SJCRH30 (cell line): ENCODE results near the gene COX19. TPM values are rescaled to one million over a fixed set of nuclear protein-coding genes. Genes with fewer than 3 reads are reported as not detected.
"Not testable (repeated sequence)": the region's sequence is repeated elsewhere in the genome, so short reads cannot be mapped to it uniquely, and the experiment has no call there.

Experiments
- DNase-seq, 2 experiments: peaks; one replicate each; pipeline ENCODE4 v3.0.0-alpha.2; 2015 to 2020
- H3K27ac ChIP-seq: fragments of 250-450 bp; sonication (Bioruptor Pico); 2 replicates; pipeline ENCODE4 v1.5.1; 2020; ENCODE audit warnings: mild to moderate bottlenecking, moderate library complexity
- H3K27me3 ChIP-seq: fragments of 250-450 bp; sonication (Bioruptor Pico); 2 replicates; pipeline ENCODE4 v1.5.1; 2020; ENCODE audit warnings: mild to moderate bottlenecking, moderate library complexity
- H3K36me3 ChIP-seq: fragments of 250-450 bp; sonication (Bioruptor Pico); 2 replicates; pipeline ENCODE4 v1.5.1; 2020; ENCODE audit warnings: mild to moderate bottlenecking, moderate library complexity
- H3K4me1 ChIP-seq: fragments of 250-450 bp; sonication (Bioruptor Pico); 2 replicates; pipeline ENCODE4 v1.5.1; 2020; ENCODE audit warnings: mild to moderate bottlenecking, moderate library complexity
- H3K4me3 ChIP-seq: fragments of 250-450 bp; sonication (Bioruptor Pico); 2 replicates; pipeline ENCODE4 v1.5.1; 2020; ENCODE audit warnings: mild to moderate bottlenecking, moderate library complexity
- H3K9me3 ChIP-seq: fragments of 250-450 bp; sonication (Bioruptor Pico); replicated peaks from 2 replicates; pipeline ENCODE4 v1.5.1; 2020; ENCODE audit warnings: mild to moderate bottlenecking, moderate library complexity
- total RNA-seq: library from RNA; depleted of rRNA; stranded (reverse); fragments of >200 nt; shearing (Covaris generic); gene quantifications from 2 replicates; pipeline ENCODE4 v1.2.3, GENCODE V29; 2014

COX19 gene
- total RNA-seq, 1 experiment from 2014 or later = 8.6 TPM

GRCh38 chr7:1015196-1016121 is 40.1 kb upstream of the COX19 start:
- Histone ChIP-seq H3K36me3 (no peaks in the 10 kb centered on the region), H3K4me3 (no peak overlapping the region), H3K27ac (no peak overlapping the region), H3K4me1 (no peaks in the 10 kb centered on the region), H3K9me3 (no peaks in the 10 kb centered on the region), H3K27me3 (no peaks in the 10 kb centered on the region)
- DNase-seq = no peak

GRCh38 chr7:1014681-1015080 is 39.3 kb upstream of the COX19 start:
- H3K27me3 ChIP-seq = no peaks in the 10 kb centered on the region
- H3K9me3 ChIP-seq = no peaks in the 10 kb centered on the region
- no peaks in the 10 kb centered on the region for H3K36me3 ChIP-seq
- H3K27ac ChIP-seq = no peak overlapping the region
- no peaks in the 10 kb centered on the region for H3K4me1 ChIP-seq
- no peak overlapping the region for H3K4me3 ChIP-seq
- DNase-seq = no peak

- no peak for DNase-seq
- Histone ChIP-seq H3K9me3 (no peaks in the 10 kb centered on the region), H3K4me1 (no peaks in the 10 kb centered on the region), H3K27ac (no peak overlapping the region), H3K27me3 (no peaks in the 10 kb centered on the region), H3K36me3 (no peaks in the 10 kb centered on the region), H3K4me3 (no peak overlapping the region)
Measured at GRCh38 chr7:1013581-1013980, 38.2 kb upstream of the COX19 start.

- Histone ChIP-seq H3K27me3 (no peaks in the 10 kb centered on the region), H3K4me1 (no peaks in the 10 kb centered on the region), H3K36me3 (no peaks in the 10 kb centered on the region), H3K27ac (no peak overlapping the region), H3K9me3 (no peaks in the 10 kb centered on the region), H3K4me3 (no peak overlapping the region)
- DNase-seq = no peak
Measured at GRCh38 chr7:1012716-1013095, 37.4 kb upstream of the COX19 start.

GRCh38 chr7:1012004-1012715 is 36.8 kb upstream of the COX19 start:
- Histone ChIP-seq H3K36me3 (no peaks in the 10 kb centered on the region), H3K27ac (no peak overlapping the region), H3K27me3 (no peaks in the 10 kb centered on the region), H3K4me3 (no peak overlapping the region), H3K4me1 (no peaks in the 10 kb centered on the region), H3K9me3 (no peaks in the 10 kb centered on the region)
- no peak for DNase-seq

- no peaks in the 10 kb centered on the region for H3K9me3 ChIP-seq
- H3K27ac ChIP-seq = no peak overlapping the region
- no peak overlapping the region for H3K4me3 ChIP-seq
- H3K4me1 ChIP-seq = no peaks in the 10 kb centered on the region
- no peaks in the 10 kb centered on the region for H3K36me3 ChIP-seq
- no peak for DNase-seq
- H3K27me3 ChIP-seq = no peaks in the 10 kb centered on the region
Measured at GRCh38 chr7:1011297-1012003, 36.1 kb upstream of the COX19 start.

GRCh38 chr7:1010226-1010625 is 34.9 kb upstream of the COX19 start:
- no peak for DNase-seq
- no peaks in the 10 kb centered on the region for H3K36me3 ChIP-seq
- H3K9me3 ChIP-seq = no peaks in the 10 kb centered on the region
- H3K4me1 ChIP-seq = no peaks in the 10 kb centered on the region
- no peak overlapping the region for H3K27ac ChIP-seq
- H3K27me3 ChIP-seq = no peaks in the 10 kb centered on the region
- H3K4me3 ChIP-seq = no peak overlapping the region

GRCh38 chr7:1009747-1010146 is 34.4 kb upstream of the COX19 start:
- Histone ChIP-seq H3K27ac (no peak overlapping the region), H3K9me3 (no peaks in the 10 kb centered on the region), H3K27me3 (no peaks in the 10 kb centered on the region), H3K4me3 (no peak overlapping the region), H3K36me3 (no peaks in the 10 kb centered on the region), H3K4me1 (no peaks in the 10 kb centered on the region)
- DNase-seq = no peak

- no peaks in the 10 kb centered on the region for H3K9me3 ChIP-seq
- no peaks in the 10 kb centered on the region for H3K4me1 ChIP-seq
- H3K27ac ChIP-seq = no peak overlapping the region
- H3K4me3 ChIP-seq = no peak overlapping the region
- H3K27me3 ChIP-seq = no peaks in the 10 kb centered on the region
- no peak for DNase-seq
- no peaks in the 10 kb centered on the region for H3K36me3 ChIP-seq
Measured at GRCh38 chr7:1008733-1009363, 33.5 kb upstream of the COX19 start.

- no peak overlapping the region for H3K4me3 ChIP-seq
- H3K9me3 ChIP-seq = no peaks in the 10 kb centered on the region
- H3K27me3 ChIP-seq = no peaks in the 10 kb centered on the region
- no peak overlapping the region for H3K27ac ChIP-seq
- no peaks in the 10 kb centered on the region for H3K36me3 ChIP-seq
- DNase-seq = no peak
- H3K4me1 ChIP-seq = no peaks in the 10 kb centered on the region
Measured at GRCh38 chr7:1007901-1008300, 32.6 kb upstream of the COX19 start.

- no peaks in the 10 kb centered on the region for H3K27me3 ChIP-seq
- no peak overlapping the region for H3K27ac ChIP-seq
- no peak overlapping the region for H3K4me3 ChIP-seq
- H3K36me3 ChIP-seq = no peaks in the 10 kb centered on the region
- DNase-seq = no peak
- H3K9me3 ChIP-seq = no peaks in the 10 kb centered on the region
- H3K4me1 ChIP-seq = no peaks in the 10 kb centered on the region
Measured at GRCh38 chr7:1005303-1005702, 30.0 kb upstream of the COX19 start.

GRCh38 chr7:1004018-1004852 is 28.9 kb upstream of the COX19 start:
- H3K36me3 ChIP-seq = no peaks in the 10 kb centered on the region
- no peak for DNase-seq

GRCh38 chr7:1002445-1002844 is 27.1 kb upstream of the COX19 start:
- not testable (repeated sequence) for H3K27ac ChIP-seq, H3K27me3 ChIP-seq, DNase-seq, H3K4me3 ChIP-seq, H3K36me3 ChIP-seq, H3K9me3 ChIP-seq, H3K4me1 ChIP-seq

More at GRCh38 chr7:1004018-1004852, 28.9 kb upstream of the COX19 start:
- H3K27me3 ChIP-seq = no peaks in the 10 kb centered on the region
- no peak overlapping the region for H3K27ac ChIP-seq
- H3K4me1 ChIP-seq = no peaks in the 10 kb centered on the region
- H3K9me3 ChIP-seq = no peaks in the 10 kb centered on the region
- no peak overlapping the region for H3K4me3 ChIP-seq

- H3K27ac ChIP-seq, H3K36me3 ChIP-seq, DNase-seq, H3K4me1 ChIP-seq, H3K9me3 ChIP-seq, H3K27me3 ChIP-seq, H3K4me3 ChIP-seq: not testable (repeated sequence)
Measured at GRCh38 chr7:1002026-1002425, 26.7 kb upstream of the COX19 start.
